Measurements from ENCODE around the gene GPR161. TPM values are rescaled to one million over a fixed set of nuclear protein-coding genes. Genes with fewer than 3 reads are reported as not detected.

GPR161 gene
- total RNA-seq, 1 donor from 2014 or later, result 14.5 TPM

GRCh38 chr1:168053681-168054080, 83.0 kb downstream of the GPR161 start:
- peaks cover 4% of the 10 kb centered on the region for H3K36me3 ChIP-seq
- TF ChIP-seq CTCF (IDR thresholded peaks at IDR 0.05), result no peak
- intact Hi-C loops (cut with DNase I), result no loop called here
- H3K4me1 ChIP-seq, result no peaks in the 10 kb centered on the region
- no peaks in the 10 kb centered on the region for H3K9me3 ChIP-seq
- DNase-seq (no peak), ATAC-seq (no peak)
- no peak overlapping the region for H3K27ac ChIP-seq
- H3K4me3 ChIP-seq, result no peak overlapping the region
- H3K27me3 ChIP-seq, result no peaks in the 10 kb centered on the region

GRCh38 chr1:168050880-168051279, 85.8 kb downstream of the GPR161 start:
- H3K27ac ChIP-seq, result no peak overlapping the region
- DNase-seq, result no peak
- no peak for TF ChIP-seq CTCF (IDR thresholded peaks at IDR 0.05)
- no peak for ATAC-seq
- peaks cover 4% of the 10 kb centered on the region for H3K36me3 ChIP-seq
- H3K9me3 ChIP-seq, result no peaks in the 10 kb centered on the region
- H3K4me3 ChIP-seq, result no peak overlapping the region
- no peaks in the 10 kb centered on the region for H3K27me3 ChIP-seq
- no peaks in the 10 kb centered on the region for H3K4me1 ChIP-seq
- intact Hi-C loops (cut with DNase I), result no loop called here

- no peak for TF ChIP-seq CTCF (IDR thresholded peaks at IDR 0.05)
- no peak overlapping the region for H3K27ac ChIP-seq
- DNase-seq (no peak), ATAC-seq (no peak)
- intact Hi-C loops (cut with DNase I), result no loop called here
- H3K36me3 ChIP-seq, result peaks cover 7% of the 10 kb centered on the region
- no peaks in the 10 kb centered on the region for H3K4me1 ChIP-seq
- H3K27me3 ChIP-seq, result no peaks in the 10 kb centered on the region
- H3K9me3 ChIP-seq, result no peaks in the 10 kb centered on the region
- H3K4me3 ChIP-seq, result no peak overlapping the region
Measured at GRCh38 chr1:168050307-168050706, 86.4 kb downstream of the GPR161 start.

- no peak overlapping the region for H3K4me3 ChIP-seq
- peaks cover 27% of the 10 kb centered on the region for H3K36me3 ChIP-seq
- DNase-seq, result no peak
- TF ChIP-seq CTCF (IDR thresholded peaks at IDR 0.05), result no peak
- H3K9me3 ChIP-seq, result no peaks in the 10 kb centered on the region
- no peaks in the 10 kb centered on the region for H3K27me3 ChIP-seq
- no peak for ATAC-seq
- H3K4me1 ChIP-seq, result no peaks in the 10 kb centered on the region
- no peak overlapping the region for H3K27ac ChIP-seq
- intact Hi-C loops (cut with DNase I), result no loop called here
Measured at GRCh38 chr1:168045311-168045710, 91.4 kb downstream of the GPR161 start.

- DNase-seq (no peak), ATAC-seq (no peak)
- Histone ChIP-seq H3K4me3 (no peak overlapping the region), H3K4me1 (no peaks in the 10 kb centered on the region), H3K9me3 (no peaks in the 10 kb centered on the region), H3K27me3 (no peaks in the 10 kb centered on the region), H3K27ac (no peak overlapping the region), H3K36me3 (peaks cover 27% of the 10 kb centered on the region)
- intact Hi-C loops (cut with DNase I), result no loop called here
- TF ChIP-seq CTCF (IDR thresholded peaks at IDR 0.05), result no peak
Measured at GRCh38 chr1:168042362-168042761, 94.4 kb downstream of the GPR161 start.

- Histone ChIP-seq H3K9me3 (no peaks in the 10 kb centered on the region), H3K36me3 (no peaks in the 10 kb centered on the region), H3K27me3 (no peaks in the 10 kb centered on the region), H3K27ac (no peak overlapping the region), H3K4me3 (no peak overlapping the region), H3K4me1 (no peaks in the 10 kb centered on the region)
- intact Hi-C loops (cut with DNase I), result no loop called here
- DNase-seq, result no peak
- ATAC-seq, result no peak
- TF ChIP-seq CTCF (IDR thresholded peaks at IDR 0.05), result no peak
Measured at GRCh38 chr1:168035345-168035744, 101.4 kb downstream of the GPR161 start.

Data from upper lobe of right lung (tissue), 1 donor.